Skin epidermis (tissue), 12 donors: ENCODE measurements around the gene MMAA.
"Not testable (repeated sequence)": the region's sequence is repeated elsewhere in the genome, so short reads cannot be mapped to it uniquely, and the experiment has no call there.

Experiments
- H3K27ac ChIP-seq, 21 experiments: fragments of 200-600 bp; sonication (generic) in 11 of 21; one replicate each; pipeline ENCODE4 v1.5.0; 2020; ENCODE audit warnings: mild to moderate bottlenecking in 3 of 21, inconsistent platforms in 2 of 21, moderate library complexity in 2 of 21
- H3K4me3 ChIP-seq, 7 experiments: fragments of 200-600 bp; sonication (generic) in 2 of 7; one replicate each; pipeline ENCODE4 v1.5.0; 2020; ENCODE audit warnings: inconsistent platforms in 2 of 7, mild to moderate bottlenecking in 2 of 7, moderate library complexity in 1 of 7

The MMAA gene

DNA sequence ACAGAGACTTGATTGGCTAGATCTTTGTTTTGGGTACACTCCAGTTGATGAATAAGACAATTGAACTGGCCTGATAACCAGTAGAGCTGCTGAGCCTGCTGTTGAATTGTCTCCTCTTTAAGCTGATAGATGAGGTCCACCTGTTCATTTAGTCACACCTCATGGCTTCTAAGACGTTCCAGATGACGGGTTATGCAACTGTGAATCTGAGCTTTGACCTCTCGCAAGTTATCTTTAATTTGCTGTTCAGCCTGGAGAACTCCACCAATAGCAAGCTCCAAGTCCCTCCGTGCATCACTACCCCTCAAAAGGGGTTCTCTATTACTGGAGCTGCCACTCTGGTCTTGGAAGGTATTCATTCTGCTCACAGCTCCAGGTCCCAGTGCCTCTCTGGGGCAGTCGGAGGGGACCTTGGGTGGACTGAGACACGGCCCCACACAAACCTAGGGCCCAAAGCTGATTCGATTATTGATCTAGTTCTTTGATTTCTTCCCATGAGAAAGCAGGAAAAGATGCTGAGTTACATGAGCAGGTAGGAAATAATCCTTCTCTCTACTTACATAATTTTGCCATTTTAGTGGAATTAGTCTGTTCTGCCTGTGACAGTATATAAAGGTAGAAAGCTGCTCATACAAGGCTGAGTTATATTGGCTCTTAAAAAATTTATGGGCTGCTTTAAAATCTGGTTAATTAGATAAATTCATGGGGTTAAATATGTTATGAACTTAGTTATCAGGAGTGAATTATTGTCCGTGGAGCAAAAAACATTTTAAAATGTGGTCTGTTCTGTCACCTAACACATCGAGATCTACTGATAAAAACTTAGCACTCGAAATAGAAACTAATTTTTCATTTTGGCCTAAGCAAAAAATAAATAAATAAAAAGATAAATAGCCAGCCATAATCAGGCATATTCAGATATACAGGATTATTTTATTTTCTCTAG is 6.8 kb downstream of the MMAA start:
- H3K27ac ChIP-seq, result no peak overlapping the region
- H3K4me3 ChIP-seq, result no peak overlapping the region

- H3K4me3 ChIP-seq, result no peak overlapping the region
- no peak overlapping the region for H3K27ac ChIP-seq
Observed at GRCh38 chr4:145626623-145626982, 7.4 kb downstream of the MMAA start.

DNA sequence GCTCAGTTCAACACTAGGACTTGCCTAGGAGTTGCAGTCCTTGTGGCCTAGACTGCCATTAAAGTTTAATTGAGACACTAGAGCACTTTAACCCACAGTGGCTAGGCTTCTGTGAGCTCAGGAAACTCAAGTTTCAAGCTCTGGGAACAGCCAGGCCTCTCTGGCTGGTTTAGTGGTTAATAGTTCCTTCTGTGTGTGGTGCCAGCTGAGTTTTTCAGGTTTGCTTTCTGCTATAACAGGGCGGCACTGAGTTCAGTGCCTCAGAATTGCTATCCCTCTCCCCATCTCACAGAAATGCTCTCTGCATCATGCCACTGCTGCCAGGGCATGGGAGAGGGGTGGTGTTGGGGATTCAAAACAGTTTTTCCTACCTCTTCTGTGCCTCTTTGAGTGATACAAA is 15.9 kb downstream of the MMAA start:
- Histone ChIP-seq H3K27ac (no peak overlapping the region), H3K4me3 (no peak overlapping the region)

DNA sequence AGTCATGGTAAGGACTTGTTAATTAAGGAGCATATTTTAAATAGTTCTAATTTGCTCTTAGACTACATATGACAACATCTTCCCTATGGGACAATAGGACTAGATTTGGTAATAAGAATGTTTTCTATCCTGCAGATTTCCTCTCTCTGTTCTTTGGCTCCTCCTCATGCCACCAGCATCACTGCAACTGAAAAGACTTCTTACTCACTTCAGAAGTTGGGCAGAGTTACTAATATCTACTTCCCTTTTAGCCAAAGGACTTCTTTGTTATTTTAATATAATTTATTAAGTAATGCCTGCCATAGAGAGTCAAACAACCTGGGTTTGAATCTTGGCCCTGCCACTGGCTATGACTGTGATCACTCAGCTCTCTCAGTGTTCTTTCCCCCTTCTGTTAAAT is 16.4 kb downstream of the MMAA start:
- Histone ChIP-seq H3K27ac (no peak overlapping the region), H3K4me3 (no peak overlapping the region)

DNA sequence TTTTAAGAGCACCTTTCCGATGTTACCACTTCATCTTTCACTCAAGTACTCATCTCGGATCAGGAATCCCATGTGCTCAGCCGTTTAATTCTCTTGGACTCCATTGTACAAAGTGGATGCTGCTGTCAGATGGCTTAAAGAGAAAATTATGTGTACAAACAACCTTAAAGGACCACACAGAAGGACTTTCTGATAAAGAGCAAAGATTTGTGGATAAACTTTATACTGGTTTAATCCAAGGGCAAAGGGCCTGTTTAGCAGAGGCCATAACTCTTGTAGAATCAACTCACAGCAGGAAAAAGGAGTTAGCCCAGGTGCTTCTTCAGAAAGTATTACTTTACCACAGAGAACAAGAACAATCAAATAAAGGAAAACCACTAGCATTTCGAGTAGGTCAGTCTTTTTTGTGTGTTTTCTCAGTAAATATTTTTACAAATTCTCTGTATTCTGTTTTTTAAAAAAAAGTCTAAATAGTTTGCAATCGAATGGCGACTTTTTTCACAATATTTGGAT is 20.1 kb downstream of the MMAA start:
- H3K4me3 ChIP-seq, result no peak overlapping the region
- H3K27ac ChIP-seq, result no peak overlapping the region

DNA sequence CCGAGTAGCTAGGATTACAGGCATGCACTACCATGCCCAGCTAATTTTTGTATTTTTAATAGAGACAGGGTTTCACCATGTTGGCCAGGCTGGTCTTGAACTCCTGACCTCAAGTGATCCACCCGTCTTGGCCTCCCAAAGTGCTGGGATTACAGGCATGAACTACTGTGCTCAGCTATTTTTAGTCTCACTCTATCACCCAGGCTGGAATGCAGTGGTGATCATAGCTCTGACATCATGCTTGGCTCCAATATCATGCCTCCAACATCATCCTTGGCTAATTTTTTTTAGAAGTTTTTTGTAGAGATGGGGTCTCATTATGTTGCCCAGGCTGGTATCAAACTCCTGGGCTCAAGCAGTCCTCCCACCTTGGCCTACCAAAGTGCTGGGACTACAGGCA is 21.1 kb downstream of the MMAA start:
- not testable (repeated sequence) for H3K27ac ChIP-seq, H3K4me3 ChIP-seq

DNA sequence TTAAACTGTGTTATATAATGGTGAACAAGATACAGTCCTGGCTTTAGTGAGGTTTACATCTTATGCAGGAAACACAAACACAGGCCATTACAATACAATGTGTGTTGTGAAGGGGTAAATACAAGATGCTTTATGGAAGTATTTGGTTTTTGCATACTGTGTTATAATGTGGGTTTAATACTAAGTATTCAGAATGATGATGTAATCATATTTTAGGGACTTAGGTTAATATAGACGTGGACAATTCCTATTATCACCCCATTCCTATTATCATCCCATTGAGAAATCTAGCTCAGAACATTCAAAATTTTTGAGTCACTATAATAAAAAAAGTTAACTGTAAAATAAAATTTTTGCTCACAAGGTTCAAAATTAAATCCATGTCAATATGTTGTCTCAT is 24.1 kb downstream of the MMAA start:
- Histone ChIP-seq H3K4me3 (no peak overlapping the region), H3K27ac (no peak overlapping the region)

- no peak overlapping the region for H3K27ac ChIP-seq
Observed at GRCh38 chr4:145644699-145645098, 25.5 kb downstream of the MMAA start.

GRCh38 chr4:145656156-145656555 is 37.0 kb downstream of the MMAA start:
- Histone ChIP-seq H3K4me3 (no peak overlapping the region), H3K27ac (no peak overlapping the region)

More at GRCh38 chr4:145644699-145645098, 25.5 kb downstream of the MMAA start:
- H3K4me3 ChIP-seq, result no peak overlapping the region

- Histone ChIP-seq H3K4me3 (no peak overlapping the region), H3K27ac (no peak overlapping the region)
Observed at GRCh38 chr4:145660064-145660463, 40.9 kb downstream of the MMAA start.

DNA sequence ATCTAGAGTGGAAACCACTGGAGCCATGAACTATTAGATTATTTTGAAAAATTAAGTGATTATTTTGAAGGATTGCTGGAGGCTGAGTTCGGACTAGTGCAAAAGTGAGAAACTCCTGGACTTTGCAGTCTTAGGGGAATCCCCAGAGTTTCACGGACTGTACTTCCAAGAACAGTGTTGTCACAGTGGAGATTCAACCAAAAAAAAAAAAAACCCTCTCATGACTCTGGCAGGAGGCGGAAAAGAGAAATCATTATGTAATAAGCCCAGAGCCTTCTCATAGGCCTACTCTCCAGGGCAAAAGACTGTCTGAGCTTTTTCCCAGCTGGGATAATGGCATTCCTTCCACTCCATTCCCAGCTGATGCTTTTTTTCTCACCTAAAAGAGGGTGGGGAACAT is 44.0 kb downstream of the MMAA start:
- Histone ChIP-seq H3K4me3 (no peak overlapping the region), H3K27ac (no peak overlapping the region)

GRCh38 chr4:145665773-145666172 is 46.6 kb downstream of the MMAA start:
- no peak overlapping the region for H3K4me3 ChIP-seq
- no peak overlapping the region for H3K27ac ChIP-seq

DNA sequence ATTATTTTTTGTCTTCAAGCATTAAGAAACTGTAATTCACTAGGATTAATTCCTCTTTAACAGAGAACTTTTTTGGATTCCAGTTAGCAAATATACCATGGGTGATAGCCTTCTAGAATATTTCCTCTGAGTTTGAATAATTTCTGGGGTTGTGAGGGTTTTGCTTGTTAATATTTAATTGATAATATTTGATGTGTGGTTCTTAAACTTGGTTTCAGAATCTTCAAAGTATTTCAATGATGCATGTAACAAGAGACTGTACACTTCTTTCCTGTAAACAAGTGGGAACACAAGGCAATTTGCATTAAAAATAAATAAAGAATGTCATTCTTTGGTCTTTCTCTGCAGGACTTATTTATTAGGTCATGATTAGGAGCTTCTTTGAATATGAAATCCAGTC is 51.2 kb downstream of the MMAA start:
- Histone ChIP-seq H3K27ac (no peak overlapping the region), H3K4me3 (no peak overlapping the region)

DNA sequence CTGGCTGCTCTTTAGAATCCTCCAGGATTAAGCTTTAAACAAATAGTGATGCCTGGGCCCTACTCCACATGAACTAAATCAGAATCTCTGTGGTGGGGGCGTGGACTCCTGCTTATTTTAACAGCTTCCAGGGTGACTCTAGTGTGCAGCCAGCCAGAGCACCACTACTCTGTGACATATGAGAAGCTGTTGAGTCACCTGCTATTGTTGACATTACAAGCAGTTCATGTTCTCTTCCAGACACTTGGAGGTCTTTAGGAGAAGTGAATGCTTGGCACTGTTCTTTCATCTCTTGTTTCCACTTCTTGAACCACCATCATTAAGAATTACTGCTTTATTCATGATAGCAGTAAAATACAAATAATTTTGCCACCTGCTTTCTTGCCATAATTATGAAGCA is 60.3 kb downstream of the MMAA start:
- Histone ChIP-seq H3K27ac (peak overlapping the region in 1 of 21 experiments; percentile 25), H3K4me3 (no peak overlapping the region)

- H3K27ac ChIP-seq, result peak within 1 kb of the TSS in 4 of 21 experiments; percentile 4 to 54 (median 7)
Observed at GRCh38 chr4:145679991-145680455, 60.8 kb downstream of the MMAA start, which contains the start of gene C4orf51. TSS of gene C4orf51 (plus strand) at chr4:145680146. CDS start at chr4:145680204, 58 bp downstream.

GRCh38 chr4:145680902-145681301 is 61.7 kb downstream of the MMAA start:
- Histone ChIP-seq H3K27ac (peak overlapping the region in 1 of 21 experiments; percentile 54), H3K4me3 (no peak overlapping the region)

More at GRCh38 chr4:145679991-145680455, 60.8 kb downstream of the MMAA start, which contains the start of gene C4orf51:
- H3K4me3 ChIP-seq, result no peak within 1 kb of the TSS

DNA sequence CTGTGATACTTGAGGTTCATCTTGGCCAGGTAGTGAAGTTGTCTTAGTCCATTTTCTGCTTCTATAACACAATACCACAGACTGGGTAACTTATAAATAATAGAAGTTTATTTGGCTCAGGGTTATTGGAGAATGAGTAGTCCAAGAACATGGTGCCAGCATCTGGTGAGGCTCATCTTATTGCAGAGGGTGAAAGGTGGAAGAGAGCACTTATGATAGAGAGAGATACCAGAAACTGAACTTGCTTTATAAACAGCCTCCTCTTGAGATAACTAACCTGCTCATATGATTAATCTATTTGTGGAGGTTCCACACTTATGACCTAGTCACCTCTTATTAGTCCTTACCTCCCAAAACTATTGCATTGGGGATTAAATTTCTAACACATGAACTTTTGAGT is 62.3 kb downstream of the MMAA start:
- no peak overlapping the region for H3K4me3 ChIP-seq
- H3K27ac ChIP-seq, result no peak overlapping the region

- no peak overlapping the region for H3K27ac ChIP-seq
- H3K4me3 ChIP-seq, result no peak overlapping the region
Observed at GRCh38 chr4:145681956-145682355, 62.8 kb downstream of the MMAA start.

DNA sequence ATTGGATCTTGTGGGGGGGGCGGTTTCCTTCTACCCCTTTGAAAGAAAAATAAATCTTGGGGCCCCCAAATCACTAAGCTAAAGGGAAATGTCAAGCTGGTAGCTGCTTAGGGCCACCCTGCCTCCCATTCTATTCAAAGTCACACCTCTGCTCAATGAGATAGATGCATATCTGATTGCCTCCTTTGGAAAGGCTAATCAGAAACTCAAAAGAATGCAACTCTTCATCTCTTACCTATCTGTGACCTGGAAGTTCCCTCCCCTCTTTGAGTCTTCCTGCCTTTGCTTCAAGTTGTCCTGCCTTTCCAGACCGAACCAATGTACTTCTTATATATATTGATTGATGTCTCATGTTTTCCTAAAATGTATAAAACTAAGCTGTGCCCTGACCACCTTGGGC is 67.8 kb downstream of the MMAA start:
- H3K27ac ChIP-seq, result no peak overlapping the region
- H3K4me3 ChIP-seq, result no peak overlapping the region

- H3K27ac ChIP-seq, result no peak overlapping the region
- no peak overlapping the region for H3K4me3 ChIP-seq
Observed at GRCh38 chr4:145690610-145691009, 71.4 kb downstream of the MMAA start.

DNA sequence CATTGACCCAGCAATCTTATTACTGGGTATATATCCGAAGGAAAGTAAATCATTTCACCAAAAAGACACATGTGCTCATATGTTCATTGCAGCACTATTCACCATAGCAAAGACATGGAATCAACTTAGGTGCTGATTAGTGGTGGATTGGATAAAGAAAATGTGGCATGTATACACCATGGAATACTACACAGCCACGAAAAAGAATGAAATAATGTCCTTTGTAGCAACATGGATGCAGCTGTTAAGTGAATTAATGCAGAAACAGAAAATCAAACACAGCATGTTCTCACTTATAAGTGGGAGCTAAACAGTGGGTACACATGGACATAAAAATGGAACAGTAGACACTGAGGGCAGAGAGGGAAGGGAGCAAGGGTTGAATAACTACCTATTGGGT is 72.2 kb downstream of the MMAA start:
- not testable (repeated sequence) for H3K27ac ChIP-seq, H3K4me3 ChIP-seq
